GM03348 (cell line): ENCODE results near the gene FAR2.
A peak's percentile ranks its signal among the peaks of the same experiment; 100 is the strongest.

Experiments
- DNase-seq: peaks from one replicate; pipeline ENCODE4 v3.0.0; 2012; ENCODE audit warnings: low spot score

Gene FAR2

GRCh38 chr12:29204521-29204920 is 55.4 kb downstream of the FAR2 start:
- no peak for DNase-seq

- DNase-seq: no peak
Observed at GRCh38 chr12:29207120-29207519, 58.0 kb downstream of the FAR2 start.

- DNase-seq: no peak
Observed at GRCh38 chr12:29208060-29208459, 59.0 kb downstream of the FAR2 start.

- DNase-seq: no peak
Observed at GRCh38 chr12:29208936-29209701, 60.0 kb downstream of the FAR2 start.

GRCh38 chr12:29211696-29212095 is 62.6 kb downstream of the FAR2 start:
- no peak for DNase-seq

GRCh38 chr12:29212682-29213403 is 63.8 kb downstream of the FAR2 start:
- DNase-seq: no peak

GRCh38 chr12:29216266-29216665 is 67.2 kb downstream of the FAR2 start:
- DNase-seq: no peak

- peak; percentile 14 for DNase-seq
Observed at GRCh38 chr12:29216797-29217575, 67.9 kb downstream of the FAR2 start.

GRCh38 chr12:29220632-29221336 is 71.7 kb downstream of the FAR2 start:
- no peak for DNase-seq

- no peak for DNase-seq
Observed at GRCh38 chr12:29222200-29222599, 73.1 kb downstream of the FAR2 start.

- DNase-seq: no peak
Observed at GRCh38 chr12:29223426-29223825, 74.3 kb downstream of the FAR2 start.

GRCh38 chr12:29223956-29224543 is 75.0 kb downstream of the FAR2 start:
- no peak for DNase-seq

GRCh38 chr12:29224572-29224971 is 75.5 kb downstream of the FAR2 start:
- DNase-seq: no peak

- no peak for DNase-seq
Observed at GRCh38 chr12:29225834-29226233, 76.8 kb downstream of the FAR2 start.

- no peak for DNase-seq
Observed at GRCh38 chr12:29226616-29227015, 77.5 kb downstream of the FAR2 start.

GRCh38 chr12:29228474-29229157 is 79.5 kb downstream of the FAR2 start:
- DNase-seq: no peak

- no peak for DNase-seq
Observed at GRCh38 chr12:29229158-29229505, 80.1 kb downstream of the FAR2 start.

- no peak for DNase-seq
Observed at GRCh38 chr12:29229937-29230336, 80.9 kb downstream of the FAR2 start.

GRCh38 chr12:29230800-29231560 is 81.9 kb downstream of the FAR2 start:
- no peak for DNase-seq

- DNase-seq: no peak
Observed at GRCh38 chr12:29232086-29232485, 83.0 kb downstream of the FAR2 start.

- DNase-seq: no peak
Observed at GRCh38 chr12:29234552-29234951, 85.5 kb downstream of the FAR2 start.
